ENCODE measurements around the gene CCDC28A.

The CCDC28A gene

DNA sequence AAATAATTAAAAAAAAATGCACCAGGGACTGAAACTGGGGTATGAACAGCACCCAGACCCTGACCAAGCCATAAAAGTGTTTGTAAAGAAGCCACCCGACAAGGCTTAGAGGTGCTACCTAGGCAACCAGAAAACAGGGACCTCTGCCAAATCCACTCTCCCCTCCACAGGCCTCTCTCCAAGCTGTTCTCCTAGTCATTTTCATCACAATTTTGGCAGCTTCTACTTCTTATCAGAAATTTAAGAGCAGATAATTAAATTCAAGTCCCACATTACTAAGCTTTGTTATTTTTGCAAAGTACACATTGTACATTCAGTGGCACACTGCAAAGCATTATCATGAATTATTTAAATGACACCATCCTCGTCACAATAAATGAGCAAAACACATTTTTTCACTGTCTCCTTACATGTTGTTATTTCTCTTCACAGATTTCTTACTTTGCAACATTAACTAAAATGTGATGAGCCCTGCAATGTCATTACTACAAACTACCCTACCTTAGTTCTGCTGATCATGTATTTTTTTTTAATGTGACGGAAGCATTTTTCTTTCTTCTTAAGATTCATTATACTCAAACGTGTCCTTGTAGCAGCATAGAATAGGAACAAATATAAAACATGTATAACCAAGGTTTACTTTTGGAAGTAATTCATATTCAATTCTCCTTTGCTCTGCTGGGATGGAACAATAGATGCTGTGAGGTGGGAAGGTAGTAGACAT is 60.4 kb downstream of the CCDC28A start:
- DNase-seq (ENCODE audit: low spot score): no peak

DNA sequence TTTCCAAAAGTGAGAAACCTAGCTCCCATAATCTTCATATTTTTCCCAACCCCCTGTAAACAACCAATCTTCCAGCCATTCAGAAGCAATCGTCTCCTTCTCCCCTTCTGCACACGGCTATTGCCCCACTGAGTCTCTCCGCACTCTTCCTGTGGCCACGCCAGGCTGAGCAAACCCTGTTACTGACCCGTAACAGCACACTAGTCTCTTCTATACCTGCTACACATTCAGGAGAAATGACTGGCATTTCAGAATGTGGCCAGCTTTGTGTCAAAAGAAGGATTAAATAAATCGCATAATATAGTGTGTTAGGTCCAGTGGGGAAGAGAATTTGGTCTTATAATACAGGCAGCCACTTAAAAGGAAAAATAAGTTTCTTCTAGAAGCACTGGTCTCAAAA is 63.7 kb downstream of the CCDC28A start:
- no peak for DNase-seq (ENCODE audit: low spot score)
